ENCODE results near the gene FAM13A.
"Not testable (repeated sequence)": the region's sequence is repeated elsewhere in the genome, so short reads cannot be mapped to it uniquely, and the experiment has no call there.

FAM13A gene

DNA sequence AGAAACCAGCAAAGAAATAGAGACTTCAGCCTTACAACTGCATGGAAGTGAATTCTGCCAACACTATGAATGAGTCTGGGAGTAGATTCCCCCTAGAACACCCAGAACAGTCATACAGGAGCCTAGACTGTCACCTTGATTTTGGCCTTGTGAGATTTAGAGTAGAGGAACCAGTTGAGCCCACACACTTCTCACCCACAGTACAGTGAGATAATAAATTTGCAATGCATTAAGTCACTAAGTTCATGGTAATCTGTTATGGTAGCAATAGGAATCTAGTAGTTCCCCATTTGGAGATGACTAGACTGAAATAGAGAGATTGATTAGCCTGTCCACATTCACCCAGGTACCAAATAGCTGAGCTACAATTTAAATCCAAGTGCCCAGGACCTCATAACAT lies 59.0 kb downstream of the FAM13A start:
- no peak for DNase-seq

DNA sequence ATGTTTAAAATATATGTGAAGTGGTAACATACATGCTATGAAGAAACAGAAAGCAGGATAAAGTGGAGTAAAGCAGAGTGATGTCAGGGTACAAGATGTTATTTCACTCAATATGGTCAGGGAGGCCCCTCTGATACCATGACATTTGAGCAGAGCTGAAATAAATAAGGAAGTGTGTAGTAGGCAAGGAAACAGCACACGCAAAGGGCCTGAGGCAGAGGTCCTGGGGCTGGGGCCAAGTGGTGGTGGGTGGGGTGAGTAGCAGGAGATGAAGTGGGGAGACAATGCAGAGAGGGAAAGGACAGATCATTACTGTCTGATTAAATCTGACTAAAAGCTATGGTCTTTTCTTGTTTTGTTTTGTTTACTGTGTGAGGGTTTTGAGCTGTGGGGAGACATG lies 61.1 kb downstream of the FAM13A start:
- DNase-seq, result no peak

DNA sequence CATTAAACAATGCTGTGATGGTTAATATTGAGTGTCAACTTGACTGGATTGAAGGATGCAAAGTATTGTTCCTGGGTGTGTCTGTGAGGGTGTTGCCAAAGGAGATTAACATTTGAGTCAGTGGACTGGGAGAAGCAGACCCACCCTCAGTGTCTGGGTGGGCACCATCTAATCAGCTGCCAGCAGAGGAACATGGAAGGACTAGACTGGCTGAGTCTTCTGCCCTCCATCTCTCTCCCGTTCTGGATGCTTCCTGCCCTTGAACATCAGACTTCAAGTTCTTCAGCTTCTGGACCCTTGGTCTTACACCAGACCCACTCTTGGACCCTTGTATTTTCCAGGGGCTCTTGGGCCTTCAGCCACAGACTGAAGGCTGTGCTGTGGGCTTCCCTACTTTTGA lies 61.7 kb downstream of the FAM13A start:
- DNase-seq, result not testable (repeated sequence)

DNA sequence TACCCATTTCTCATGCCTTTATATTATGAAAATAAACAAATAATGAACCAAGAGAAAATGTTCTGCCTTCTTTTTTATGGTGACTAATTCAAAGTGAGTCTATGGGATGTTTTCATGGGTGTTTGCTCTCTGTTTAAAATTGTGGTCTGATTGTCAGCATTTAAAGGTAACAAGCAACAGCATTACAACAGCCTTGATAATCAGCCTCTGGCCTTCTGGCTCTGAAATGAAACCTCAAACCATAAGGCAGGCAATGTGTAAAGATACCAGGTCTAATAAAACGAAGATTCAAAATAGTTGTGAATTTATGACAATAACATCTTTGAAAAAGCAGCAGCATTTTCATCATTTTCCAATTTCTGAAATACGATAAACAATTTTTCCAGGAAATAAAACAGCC lies 63.7 kb downstream of the FAM13A start:
- DNase-seq, result no peak

DNA sequence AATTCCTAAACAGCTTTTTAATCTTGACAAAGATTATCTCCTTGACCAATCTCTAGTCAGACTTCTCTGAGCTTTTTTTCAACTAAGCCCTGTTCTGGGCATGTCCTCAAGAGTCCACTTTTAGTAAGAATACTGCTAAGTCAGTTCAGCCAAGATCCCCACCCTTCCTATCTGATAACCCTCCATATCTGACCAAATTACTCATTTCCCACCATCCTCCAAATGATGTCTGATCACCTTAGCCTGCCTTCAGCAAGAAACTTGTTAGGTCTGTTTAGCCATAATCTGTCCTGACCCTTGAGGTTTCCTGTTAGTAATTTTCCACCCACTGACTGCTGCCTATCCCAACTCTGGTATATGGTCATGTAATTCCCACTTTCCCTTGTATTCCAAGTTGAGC lies 65.2 kb downstream of the FAM13A start:
- no peak for DNase-seq

GRCh38 chr4:88989990-88990389 lies 67.0 kb downstream of the FAM13A start:
- DNase-seq, result no peak

DNA sequence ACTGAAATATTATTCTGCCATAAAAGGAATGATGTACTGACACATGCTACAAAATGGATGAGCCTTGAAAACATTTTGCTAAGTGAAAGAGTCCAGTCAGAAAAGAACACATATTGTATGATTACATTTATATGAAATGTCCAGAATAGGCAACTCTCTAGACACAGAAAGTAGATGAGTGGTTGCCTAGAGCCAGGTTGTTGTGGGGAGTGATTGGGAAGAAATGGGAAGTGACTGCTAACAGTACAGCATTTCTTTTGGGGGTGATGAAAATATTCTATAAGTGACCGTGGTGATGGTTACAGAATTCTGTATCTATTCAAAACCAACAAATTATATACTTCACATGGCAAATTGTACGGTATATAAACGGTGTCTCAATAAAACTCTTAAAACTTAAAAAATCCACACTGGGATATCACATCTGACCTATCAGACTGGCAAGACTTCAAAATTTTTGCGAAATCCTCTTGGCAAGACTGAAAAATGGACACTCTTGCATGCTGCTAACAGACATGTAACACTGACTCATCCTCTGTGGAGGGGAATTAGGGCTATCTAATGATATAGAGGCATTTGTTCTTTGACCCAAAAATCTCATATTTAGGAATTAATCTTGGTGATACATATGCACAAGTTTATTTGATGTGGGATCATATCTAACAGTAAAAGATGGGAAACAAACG lies 71.8 kb downstream of the FAM13A start:
- no peak for DNase-seq

GRCh38 chr4:88982757-88983156 lies 74.2 kb downstream of the FAM13A start:
- DNase-seq, result no peak

DNA sequence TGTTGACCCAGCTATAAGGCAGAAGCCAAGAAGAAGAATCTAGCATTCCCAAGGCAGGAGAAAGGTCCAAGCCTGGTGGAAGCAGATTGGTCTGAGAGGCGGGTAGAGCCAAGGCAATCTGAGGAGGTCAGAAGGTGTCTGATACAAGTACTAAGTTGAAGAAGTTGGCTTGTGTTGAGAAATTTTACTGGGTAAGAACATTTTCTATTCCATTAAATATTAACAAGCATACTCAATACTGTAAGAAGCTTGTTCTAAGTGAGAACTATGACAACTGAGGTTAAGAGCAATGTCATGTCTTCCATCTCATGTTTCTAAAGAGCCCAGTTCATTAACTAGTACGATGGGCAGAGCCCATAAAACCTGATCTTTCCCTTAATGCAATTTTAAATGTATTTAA lies 75.0 kb downstream of the FAM13A start:
- DNase-seq, result no peak

DNA sequence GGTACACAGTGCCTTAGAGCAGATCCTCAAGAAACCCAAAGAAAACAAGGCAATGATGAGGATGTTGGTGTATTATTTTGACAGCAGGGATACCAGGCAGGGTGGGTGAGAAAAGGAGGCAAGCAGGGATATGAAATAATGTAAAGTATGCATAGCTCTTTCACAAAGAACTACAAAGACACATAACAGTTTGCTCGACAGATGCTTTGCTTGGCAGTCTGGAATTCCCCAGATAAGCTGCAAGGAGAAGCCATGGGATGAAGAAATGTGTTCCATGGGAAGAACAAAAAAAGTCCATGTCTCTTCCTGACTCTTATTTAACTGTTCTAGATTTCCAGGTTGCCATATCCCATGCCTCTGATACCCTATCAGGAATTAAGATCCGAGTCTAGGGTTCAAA lies 75.4 kb downstream of the FAM13A start:
- no peak for DNase-seq

GRCh38 chr4:88979276-88979675 lies 77.7 kb downstream of the FAM13A start:
- no peak for DNase-seq

DNA sequence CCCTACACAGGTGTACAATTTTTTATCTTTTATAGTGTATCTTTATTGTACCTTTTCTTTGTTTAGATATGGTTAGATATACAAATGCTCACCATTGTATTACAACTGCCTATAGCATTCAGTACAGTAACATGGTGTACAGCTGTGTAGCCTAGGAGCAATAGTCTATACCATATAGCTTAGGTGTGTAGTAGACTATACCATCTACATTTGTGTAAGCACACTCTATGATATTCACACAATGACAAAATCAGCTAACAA lies 80.3 kb downstream of the FAM13A start:
- DNase-seq, result no peak

GRCh38 chr4:88975958-88976774 lies 80.8 kb downstream of the FAM13A start:
- DNase-seq, result no peak

DNA sequence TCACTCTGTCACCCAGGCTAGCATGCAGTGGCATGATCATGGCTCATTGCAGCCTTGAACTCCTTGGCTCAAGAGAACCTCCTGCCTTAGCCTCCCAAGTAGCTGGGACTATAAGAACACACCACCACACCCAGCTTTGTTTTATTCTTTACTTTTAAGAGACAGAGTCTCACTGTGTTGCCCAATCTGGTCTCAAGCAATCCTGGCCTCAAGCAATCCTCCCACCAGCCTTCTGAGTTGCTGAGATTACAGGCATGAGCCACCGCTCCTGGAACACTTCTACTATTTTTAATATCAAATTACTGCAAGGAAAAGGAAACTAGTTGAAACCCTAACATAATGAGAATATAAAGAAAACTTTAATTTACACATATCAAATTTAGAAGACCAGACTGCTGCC lies 85.4 kb downstream of the FAM13A start:
- no peak for DNase-seq

DNA sequence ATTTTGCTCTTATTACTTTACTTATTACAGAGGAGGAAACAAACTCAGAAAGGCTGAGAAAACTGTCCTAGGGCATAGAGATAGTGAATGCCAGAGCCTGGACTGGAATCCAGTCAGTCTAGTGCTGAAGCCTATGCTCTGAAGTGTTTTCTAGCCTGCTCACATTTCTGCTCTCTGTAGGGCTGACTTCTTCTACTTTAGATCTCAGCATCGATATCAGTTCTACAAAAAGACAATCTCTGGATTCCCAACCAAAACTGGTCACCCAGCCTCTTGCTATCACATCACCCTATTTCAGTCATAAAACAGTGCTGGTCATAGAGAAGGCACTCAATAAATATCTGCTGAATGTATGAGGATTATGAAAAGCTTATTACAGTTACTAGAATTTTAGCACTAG lies 87.2 kb downstream of the FAM13A start:
- DNase-seq, result no peak

- no peak for DNase-seq
Observed at GRCh38 chr4:88969271-88969670, 87.7 kb downstream of the FAM13A start.

DNA sequence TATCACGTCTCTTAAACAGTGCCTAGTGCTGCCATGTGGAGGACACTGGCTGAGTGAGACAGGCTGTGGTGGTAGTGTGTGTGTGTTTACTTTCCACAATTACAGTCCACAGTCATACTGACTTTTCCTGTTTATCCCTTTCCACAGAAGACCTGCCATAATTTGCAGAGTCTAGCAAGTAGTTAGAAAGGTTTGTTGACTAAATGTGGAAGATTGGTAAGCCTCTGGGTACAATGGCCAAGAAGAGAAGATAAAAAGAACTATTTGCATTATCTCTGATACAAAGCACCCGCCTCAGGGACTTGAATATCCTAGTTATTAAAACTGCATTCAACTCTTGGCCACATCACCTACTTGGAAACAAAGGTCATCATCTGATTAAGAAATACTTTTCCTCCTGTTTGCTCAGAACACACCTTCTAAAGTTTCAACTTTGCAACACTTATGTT lies 89.1 kb downstream of the FAM13A start:
- no peak for DNase-seq

DNA sequence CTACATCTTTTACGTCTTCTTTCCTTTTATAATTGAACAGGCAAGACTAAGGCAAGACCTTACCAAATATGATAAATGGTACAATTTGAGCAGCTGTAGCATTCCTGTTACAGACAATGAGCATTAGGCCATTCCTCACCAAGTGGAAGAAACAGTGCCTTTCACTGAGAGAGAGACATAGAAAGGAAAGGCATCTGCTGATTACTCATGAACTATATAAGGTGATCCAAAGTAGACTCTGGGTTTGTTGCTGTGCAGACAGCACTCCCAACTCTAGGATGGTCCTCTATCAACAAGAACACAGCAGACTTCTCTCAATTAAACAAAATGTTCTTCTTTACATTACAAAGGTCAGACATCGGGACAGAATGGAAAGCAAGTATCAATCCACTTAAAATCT lies 91.9 kb downstream of the FAM13A start:
- no peak for DNase-seq

- no peak for DNase-seq
Observed at GRCh38 chr4:88964450-88964849, 92.5 kb downstream of the FAM13A start.

GRCh38 chr4:88963817-88964216 lies 93.2 kb downstream of the FAM13A start:
- DNase-seq, result no peak

DNA sequence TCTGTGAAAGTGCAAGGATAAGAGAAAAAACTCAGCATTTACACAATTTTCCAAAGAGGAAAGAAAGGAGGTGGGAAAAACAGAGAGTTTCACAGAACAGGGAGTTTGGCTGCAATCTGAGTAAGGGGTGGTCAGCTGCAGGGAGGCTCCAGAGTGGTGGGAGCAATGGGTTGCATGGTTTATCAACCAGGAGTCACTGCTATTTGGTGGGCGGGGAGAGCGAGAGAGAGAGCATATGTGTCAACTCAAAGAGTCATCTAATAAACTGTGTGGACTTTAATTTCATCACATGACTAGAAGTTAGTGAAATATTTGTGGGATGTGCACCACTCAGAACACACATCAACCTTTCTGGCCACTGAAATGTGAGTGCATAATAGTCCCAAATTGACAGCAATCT lies 94.6 kb downstream of the FAM13A start:
- DNase-seq, result no peak

DNA sequence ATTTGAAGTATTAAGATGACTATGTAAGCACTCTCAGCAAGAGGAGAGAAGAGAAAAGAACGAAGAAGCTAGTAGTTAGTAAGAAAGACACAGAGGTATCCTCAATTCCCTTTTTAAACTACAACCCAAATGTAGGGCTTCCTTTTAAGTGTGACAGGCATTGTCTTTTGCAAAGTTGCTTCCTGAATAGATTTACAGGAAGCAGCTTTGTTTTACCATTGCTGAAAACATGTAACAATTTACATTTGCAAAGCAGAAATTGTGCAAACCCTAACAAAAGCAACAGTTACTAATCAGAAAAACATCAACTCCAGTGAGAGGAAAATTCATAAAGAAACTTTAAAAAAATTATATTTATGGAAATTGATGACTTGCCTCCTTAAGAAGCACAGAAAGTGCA lies 96.4 kb downstream of the FAM13A start:
- DNase-seq, result no peak

GRCh38 chr4:88958080-88958479 lies 98.9 kb downstream of the FAM13A start:
- no peak for DNase-seq

DNA sequence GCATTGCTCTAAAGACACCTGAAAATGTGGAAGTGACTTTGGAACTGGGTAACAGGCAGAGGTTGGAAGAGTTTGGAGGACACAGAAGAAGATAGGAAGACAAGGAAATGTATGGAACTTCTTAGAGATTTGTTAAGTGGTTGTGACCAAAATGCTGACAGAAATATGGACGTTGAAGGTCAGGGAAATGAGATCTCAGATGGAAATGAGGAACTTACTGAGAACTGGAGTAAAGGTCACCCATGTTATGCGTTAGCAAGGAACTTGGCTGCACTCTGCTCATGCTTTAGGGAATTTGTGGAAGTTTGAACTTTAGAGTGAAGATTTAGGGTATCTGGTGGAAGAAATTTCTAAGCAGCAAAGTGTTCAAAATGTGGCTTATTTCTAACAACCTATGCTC lies 99.4 kb downstream of the FAM13A start:
- DNase-seq, result no peak

Measured in CD4-positive, alpha-beta T cell treated with Interleukin-15 for 1 hour (primary cell).